ENCODE results near the gene LRRN2. TPM values are rescaled to one million over a fixed set of nuclear protein-coding genes. Genes with fewer than 3 reads are reported as not detected.

LRRN2 gene
- total and polyA plus RNA-seq, 9 of the 15 experiments (the other 6 are each of a cell fraction or from before 2014, with no cell fraction given), result 0.05 TPM; not detected in 8

DNA sequence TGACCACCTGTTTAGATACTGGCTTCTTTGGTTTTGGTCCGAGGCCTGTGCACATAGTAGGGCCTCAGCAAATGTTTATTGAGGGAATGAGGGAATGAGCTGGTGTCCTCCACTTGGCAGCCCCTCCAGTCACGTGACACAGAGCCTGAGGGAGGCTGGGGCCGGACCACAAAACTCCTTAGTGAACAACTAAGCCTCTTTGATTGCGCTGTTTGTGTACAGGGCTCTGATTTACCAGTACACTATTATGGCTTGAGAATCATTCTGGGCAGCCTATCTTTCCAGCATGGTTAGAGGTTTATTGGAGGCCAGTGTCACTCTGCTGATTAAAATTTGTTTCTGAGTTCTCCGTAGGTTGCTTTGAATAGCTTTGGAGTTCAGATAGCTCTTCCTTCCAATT is 10.2 kb upstream of the LRRN2 start (continued):
- TF ChIP-seq, protein P1, sequence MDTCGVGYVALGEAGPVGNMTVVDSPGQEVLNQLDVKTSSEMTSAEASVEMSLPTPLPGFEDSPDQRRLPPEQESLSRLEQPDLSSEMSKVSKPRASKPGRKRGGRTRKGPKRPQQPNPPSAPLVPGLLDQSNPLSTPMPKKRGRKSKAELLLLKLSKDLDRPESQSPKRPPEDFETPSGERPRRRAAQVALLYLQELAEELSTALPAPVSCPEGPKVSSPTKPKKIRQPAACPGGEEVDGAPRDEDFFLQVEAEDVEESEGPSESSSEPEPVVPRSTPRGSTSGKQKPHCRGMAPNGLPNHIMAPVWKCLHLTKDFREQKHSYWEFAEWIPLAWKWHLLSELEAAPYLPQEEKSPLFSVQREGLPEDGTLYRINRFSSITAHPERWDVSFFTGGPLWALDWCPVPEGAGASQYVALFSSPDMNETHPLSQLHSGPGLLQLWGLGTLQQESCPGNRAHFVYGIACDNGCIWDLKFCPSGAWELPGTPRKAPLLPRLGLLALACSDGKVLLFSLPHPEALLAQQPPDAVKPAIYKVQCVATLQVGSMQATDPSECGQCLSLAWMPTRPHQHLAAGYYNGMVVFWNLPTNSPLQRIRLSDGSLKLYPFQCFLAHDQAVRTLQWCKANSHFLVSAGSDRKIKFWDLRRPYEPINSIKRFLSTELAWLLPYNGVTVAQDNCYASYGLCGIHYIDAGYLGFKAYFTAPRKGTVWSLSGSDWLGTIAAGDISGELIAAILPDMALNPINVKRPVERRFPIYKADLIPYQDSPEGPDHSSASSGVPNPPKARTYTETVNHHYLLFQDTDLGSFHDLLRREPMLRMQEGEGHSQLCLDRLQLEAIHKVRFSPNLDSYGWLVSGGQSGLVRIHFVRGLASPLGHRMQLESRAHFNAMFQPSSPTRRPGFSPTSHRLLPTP (IDR thresholded peaks at IDR 0.05; ENCODE audit: borderline replicate concordance, extremely low read depth, insufficient read length), result no peak
- TF ChIP-seq SRSF3 (IDR thresholded peaks at IDR 0.05; ENCODE audit: insufficient read depth, low read length) (no peak), PHF8 (IDR thresholded peaks at IDR 0.05; ENCODE audit: borderline replicate concordance, low read length) (no peak), ZNF79 (CRISPR knock-in tag; IDR thresholded peaks at IDR 0.05; ENCODE audit: low read depth) (no peak)
- TF ChIP-seq, protein P2, sequence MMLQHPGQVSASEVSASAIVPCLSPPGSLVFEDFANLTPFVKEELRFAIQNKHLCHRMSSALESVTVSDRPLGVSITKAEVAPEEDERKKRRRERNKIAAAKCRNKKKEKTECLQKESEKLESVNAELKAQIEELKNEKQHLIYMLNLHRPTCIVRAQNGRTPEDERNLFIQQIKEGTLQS (IDR thresholded peaks at IDR 0.05), result no peak
- TF ChIP-seq, protein P2 (CRISPR knock-in tag; conservative IDR thresholded peaks at IDR 0.05), result no peak

DNA sequence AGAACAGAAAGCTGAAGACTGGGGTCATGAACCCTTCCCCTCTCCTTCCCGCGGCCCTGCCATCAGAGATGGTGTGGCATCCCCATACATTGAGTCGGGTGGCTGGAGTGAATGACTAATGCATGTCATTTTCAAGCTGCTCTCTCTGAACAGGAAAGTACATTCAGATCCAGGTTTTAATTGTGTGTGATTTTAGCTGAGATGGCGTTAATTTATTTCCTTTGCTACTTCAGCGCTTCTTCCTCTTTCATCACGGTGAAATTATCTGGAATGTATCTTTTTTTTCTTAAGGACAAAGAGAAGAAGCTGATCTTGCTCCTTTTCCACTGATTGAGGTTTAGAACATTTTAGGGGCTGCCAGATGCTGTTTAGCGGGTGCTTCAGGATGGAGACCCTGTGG is 8.6 kb upstream of the LRRN2 start:
- in situ Hi-C loops (cut with MboI) (no loop called here), intact Hi-C loops (cut with micrococcal nuclease) (no loop called here)
- H3K9me3 ChIP-seq (replicated peaks; ENCODE audit: control insufficient read depth, insufficient read depth, low read depth, low read length), result no peaks in the 10 kb centered on the region
- FAIRE-seq (no peak), DNase-seq (ENCODE audit: extremely low read depth in 1 of 4, low spot score in 3 of 4) (no peak), ATAC-seq (no peak)
- H3K4me3 ChIP-seq, result no peak overlapping the region
- H4K20me1 ChIP-seq (replicated peaks; ENCODE audit: control insufficient read depth, insufficient read depth, low read length), result no peaks in the 10 kb centered on the region
- 73% methylated on average over 7 of the region's 7 CpGs for WGBS (ENCODE audit: insufficient coverage, low coverage, missing lambda C conversion rate)
- no peak overlapping the region for H3K27ac ChIP-seq (ENCODE audit: extremely low read depth, low read depth, low read length)
- no peaks in the 10 kb centered on the region for H3K36me3 ChIP-seq (ENCODE audit: control insufficient read depth, insufficient read depth, low read length)
- ChIA-PET POLR2A (interaction anchor here (1.7 kb wide), 1 partner anchor 12 kb away, joined by 4 read pairs; no protein-coding TSS in a partner anchor), CTCF (ENCODE audit: low intra/inter-chr PET ratio) (no interaction called here)
- no peak overlapping the region for H3K4me2 ChIP-seq (ENCODE audit: insufficient read depth, low read length)
- no peaks in the 10 kb centered on the region for H3K27me3 ChIP-seq (ENCODE audit: control insufficient read depth in 2 of 2, insufficient read depth in 2 of 2, low read length in 2 of 2)
- H2AFZ ChIP-seq (ENCODE audit: low read depth, low read length), result no peak overlapping the region
- H3K9me1 ChIP-seq (ENCODE audit: control insufficient read depth, insufficient read depth, low read length), result no peaks in the 10 kb centered on the region
- TF ChIP-seq NELFE (IDR thresholded peaks at IDR 0.05; ENCODE audit: insufficient read depth, insufficient read length), result no peak
- TF ChIP-seq MAFK (IDR thresholded peaks at IDR 0.05; ENCODE audit: low read length), result peak; percentile 62; the same call in 1 of the 2 replicates
- no peak for TF ChIP-seq SETDB1 (IDR thresholded peaks at IDR 0.05; ENCODE audit: low read length)
- TF ChIP-seq, protein P3, sequence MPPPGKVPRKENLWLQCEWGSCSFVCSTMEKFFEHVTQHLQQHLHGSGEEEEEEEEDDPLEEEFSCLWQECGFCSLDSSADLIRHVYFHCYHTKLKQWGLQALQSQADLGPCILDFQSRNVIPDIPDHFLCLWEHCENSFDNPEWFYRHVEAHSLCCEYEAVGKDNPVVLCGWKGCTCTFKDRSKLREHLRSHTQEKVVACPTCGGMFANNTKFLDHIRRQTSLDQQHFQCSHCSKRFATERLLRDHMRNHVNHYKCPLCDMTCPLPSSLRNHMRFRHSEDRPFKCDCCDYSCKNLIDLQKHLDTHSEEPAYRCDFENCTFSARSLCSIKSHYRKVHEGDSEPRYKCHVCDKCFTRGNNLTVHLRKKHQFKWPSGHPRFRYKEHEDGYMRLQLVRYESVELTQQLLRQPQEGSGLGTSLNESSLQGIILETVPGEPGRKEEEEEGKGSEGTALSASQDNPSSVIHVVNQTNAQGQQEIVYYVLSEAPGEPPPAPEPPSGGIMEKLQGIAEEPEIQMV (tag; conservative IDR thresholded peaks at IDR 0.05; ENCODE audit: low read depth), result no peak
- TF ChIP-seq C11orf30 (IDR thresholded peaks at IDR 0.05; ENCODE audit: low read depth), result peak; percentile 83
- peak; percentile 62; the same call in 1 of the 2 replicates for TF ChIP-seq MAFF (IDR thresholded peaks at IDR 0.05; ENCODE audit: low read length)
- peak; percentile 91 for TF ChIP-seq ZNF316 (IDR thresholded peaks at IDR 0.05)
- H3K9ac ChIP-seq (ENCODE audit: insufficient read depth in 1 of 2, low read depth in 2 of 2, low read length in 2 of 2), result no peak overlapping the region; a peak in 1 of 4 replicates
- no peaks in the 10 kb centered on the region for H3K79me2 ChIP-seq (ENCODE audit: control insufficient read depth, insufficient read depth, low read length)
- peaks cover 20 to 42% of the 10 kb centered on the region in 2 experiments for H3K4me1 ChIP-seq (replicated peaks in 1 of 2; ENCODE audit: control insufficient read depth in 2 of 2, insufficient read depth in 2 of 2, low read length in 2 of 2)
- no TSS peak for BruUV-seq (replicated peaks)

Measured in K562 (cell line).